Measurements from ENCODE around the gene CHRNA9.
"Not testable (repeated sequence)": the region's sequence is repeated elsewhere in the genome, so short reads cannot be mapped to it uniquely, and the experiment has no call there.

CHRNA9 gene, protein sequence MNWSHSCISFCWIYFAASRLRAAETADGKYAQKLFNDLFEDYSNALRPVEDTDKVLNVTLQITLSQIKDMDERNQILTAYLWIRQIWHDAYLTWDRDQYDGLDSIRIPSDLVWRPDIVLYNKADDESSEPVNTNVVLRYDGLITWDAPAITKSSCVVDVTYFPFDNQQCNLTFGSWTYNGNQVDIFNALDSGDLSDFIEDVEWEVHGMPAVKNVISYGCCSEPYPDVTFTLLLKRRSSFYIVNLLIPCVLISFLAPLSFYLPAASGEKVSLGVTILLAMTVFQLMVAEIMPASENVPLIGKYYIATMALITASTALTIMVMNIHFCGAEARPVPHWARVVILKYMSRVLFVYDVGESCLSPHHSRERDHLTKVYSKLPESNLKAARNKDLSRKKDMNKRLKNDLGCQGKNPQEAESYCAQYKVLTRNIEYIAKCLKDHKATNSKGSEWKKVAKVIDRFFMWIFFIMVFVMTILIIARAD

DNA sequence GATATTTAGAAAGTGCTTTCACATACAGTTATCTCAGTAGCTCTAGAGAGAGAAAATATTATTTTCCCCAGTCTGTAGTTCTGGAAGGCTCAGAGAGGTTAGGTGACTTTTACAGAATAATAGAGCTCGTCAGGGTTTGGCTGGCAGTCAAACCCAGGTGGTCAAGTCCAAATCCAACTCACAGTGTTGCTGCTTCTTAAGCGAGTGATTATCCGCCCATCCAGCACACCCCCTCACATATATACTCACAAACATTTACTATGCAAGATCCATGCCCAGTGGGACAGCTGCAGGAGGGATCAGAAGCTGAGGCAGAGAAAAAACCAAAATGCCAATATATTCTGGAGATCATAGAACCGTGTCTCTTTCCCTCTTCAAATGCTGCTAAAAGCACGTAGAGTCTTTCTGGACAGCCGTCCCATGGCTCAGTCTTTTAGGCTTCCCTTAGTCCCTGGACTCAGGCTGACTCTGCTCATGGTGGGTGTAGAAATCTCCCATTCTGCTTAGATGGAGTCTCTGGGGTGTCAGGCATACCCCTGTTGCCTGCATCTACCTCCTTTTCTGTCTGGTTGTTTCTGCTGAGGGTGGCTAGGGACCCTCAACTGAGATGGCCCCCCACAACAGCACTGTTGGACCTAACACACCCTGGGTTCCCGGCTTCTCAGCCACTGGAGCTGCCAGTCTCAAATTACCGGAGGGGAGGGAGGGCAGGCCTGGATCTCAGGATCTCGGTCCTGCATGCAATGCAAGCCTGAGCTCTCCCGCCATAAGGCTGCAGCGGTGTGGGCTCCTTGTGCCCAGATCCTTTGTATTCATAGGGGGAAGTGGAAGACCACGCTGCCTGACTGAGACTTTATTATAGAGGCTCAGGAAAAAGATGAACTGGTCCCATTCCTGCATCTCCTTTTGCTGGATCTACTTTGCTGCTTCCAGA is at the start of gene CHRNA9:
CHRNA9 (plus strand) TSS at position 743 of the 934 bp plus-strand sequence; CDS start at position 878, 135 bp downstream.
- no peak for DNase-seq (ENCODE audit: low read depth in 2 of 2)

DNA sequence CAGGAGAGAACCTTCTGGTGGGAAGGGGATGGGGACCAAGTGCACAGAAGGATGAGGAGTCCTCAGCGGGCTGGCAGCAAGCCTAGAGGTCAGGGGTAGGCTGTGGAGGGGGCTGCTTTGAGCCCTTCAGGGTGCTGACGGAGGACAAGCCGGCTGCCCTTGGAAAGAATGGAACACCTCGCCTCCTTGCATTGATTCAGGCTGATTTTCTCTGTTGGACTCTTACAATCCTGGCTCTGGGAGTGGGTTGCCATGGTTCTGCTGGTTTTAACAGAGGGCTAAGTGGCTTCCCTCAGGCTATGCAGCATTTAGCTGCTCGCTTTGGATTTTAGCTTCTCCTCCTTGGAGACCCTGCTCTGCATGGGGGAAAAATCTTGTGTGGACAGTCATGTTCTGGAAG is 49.4 kb upstream of the CHRNA9 start:
- no peak for DNase-seq (ENCODE audit: low read depth in 2 of 2)

- DNase-seq (ENCODE audit: low read depth in 2 of 2) = no peak
Observed at GRCh38 chr4:40288566-40288965, 46.6 kb upstream of the CHRNA9 start.

- DNase-seq (ENCODE audit: low read depth in 2 of 2) = no peak
Observed at GRCh38 chr4:40289366-40290188, 45.6 kb upstream of the CHRNA9 start.

DNA sequence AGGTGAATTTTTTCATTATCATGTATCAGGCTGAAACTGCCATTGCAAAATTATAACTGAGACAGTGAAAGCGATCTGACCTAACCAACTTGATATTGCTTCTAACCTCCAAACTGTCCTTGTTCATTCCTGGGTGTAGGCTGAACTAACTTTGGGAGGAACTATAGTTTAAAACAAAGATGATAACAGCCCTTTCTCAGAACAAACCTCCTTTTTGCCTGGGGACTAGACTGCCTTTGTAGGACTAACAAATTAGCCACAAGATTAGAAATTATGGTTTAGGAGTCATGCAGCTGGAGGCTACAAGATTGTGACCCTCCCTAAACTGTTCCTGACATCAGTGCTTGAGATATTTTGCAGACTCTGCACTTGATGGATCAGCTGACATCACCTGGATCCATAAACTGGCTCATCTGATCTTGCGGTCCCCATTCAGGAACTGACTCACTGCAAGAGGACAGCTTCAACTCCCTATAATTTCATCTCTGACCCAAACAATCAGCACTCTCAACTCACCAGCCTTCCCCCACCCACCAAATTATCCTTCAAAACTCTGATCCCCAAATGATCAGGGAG is 44.4 kb upstream of the CHRNA9 start:
- DNase-seq (ENCODE audit: low read depth in 2 of 2) = not testable (repeated sequence)

- no peak for DNase-seq (ENCODE audit: low read depth in 2 of 2)
Observed at GRCh38 chr4:40292313-40292759, 42.8 kb upstream of the CHRNA9 start.

- no peak for DNase-seq (ENCODE audit: low read depth in 2 of 2)
Observed at GRCh38 chr4:40294339-40294738, 40.8 kb upstream of the CHRNA9 start.

- DNase-seq (ENCODE audit: low read depth in 2 of 2) = not testable (repeated sequence)
Observed at GRCh38 chr4:40295030-40295429, 40.1 kb upstream of the CHRNA9 start.

DNA sequence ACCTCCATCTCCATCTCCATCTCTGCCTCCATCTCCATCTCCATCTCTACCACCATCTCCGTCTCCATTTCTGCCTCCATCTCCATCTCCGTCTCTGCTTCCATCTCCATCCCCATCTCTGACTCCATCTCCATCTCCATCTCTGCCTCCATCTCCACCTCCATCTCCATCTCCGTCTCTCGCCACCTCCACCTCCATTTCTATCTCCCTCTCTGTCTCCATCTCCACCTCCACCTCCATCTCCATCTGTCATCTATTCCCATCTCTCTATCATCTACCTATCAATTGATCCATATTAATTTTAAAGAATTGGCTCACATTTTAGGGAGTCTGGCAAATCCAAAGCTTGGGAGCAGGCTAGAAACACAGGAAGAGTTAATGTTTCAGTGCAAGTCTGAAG is 39.6 kb upstream of the CHRNA9 start:
- no peak for DNase-seq (ENCODE audit: low read depth in 2 of 2)

GRCh38 chr4:40299126-40299525 is 36.0 kb upstream of the CHRNA9 start:
- no peak for DNase-seq (ENCODE audit: low read depth in 2 of 2)

DNA sequence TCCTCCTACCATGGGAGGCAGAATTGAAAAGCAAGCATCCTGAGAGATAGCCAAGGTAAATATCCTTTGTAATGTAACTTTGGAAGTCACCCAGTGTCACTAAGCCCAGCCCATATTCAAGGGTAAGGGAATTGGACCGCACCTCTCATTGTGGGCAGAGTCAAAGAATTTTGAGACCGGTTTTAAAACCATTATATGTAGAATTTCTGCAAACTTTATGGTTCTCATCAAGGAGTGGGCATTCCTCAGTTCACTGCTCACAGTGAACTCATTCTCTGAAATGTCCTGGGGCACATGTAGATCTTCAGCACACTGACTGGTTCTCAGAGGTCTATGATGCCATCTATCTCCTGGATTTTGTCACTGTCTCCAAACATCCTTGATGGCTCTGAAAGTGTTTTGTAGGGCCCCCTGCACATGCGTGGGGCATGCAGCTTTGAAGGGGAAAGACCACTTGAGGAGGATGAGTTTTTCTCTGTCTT is 35.3 kb upstream of the CHRNA9 start:
- no peak for DNase-seq (ENCODE audit: low read depth in 2 of 2)

GRCh38 chr4:40300371-40301162 is 34.6 kb upstream of the CHRNA9 start:
- no peak for DNase-seq (ENCODE audit: low read depth in 2 of 2)

DNA sequence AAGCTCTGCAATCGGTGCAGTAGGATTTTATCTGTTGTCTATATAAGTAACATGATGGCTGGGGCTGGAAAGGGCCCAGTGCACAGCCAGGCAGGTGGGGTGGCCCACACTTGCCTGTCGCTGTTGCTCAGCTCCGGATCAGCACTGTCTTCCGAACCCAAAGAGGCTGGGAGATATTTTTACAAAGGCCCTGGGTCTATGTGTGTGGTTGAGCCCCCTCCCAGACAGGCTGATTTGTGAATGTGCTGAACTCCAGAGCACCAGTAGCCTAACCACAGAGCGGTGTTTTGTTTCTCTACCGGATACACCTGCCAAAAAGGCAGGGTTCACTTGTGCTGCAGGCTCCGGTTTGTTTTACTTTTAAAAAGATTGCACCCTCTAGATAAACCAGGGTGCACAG is 33.5 kb upstream of the CHRNA9 start:
- no peak for DNase-seq (ENCODE audit: low read depth in 2 of 2)

GRCh38 chr4:40303751-40304150 is 31.4 kb upstream of the CHRNA9 start:
- DNase-seq (ENCODE audit: low read depth in 2 of 2) = no peak

GRCh38 chr4:40305328-40306170 is 29.6 kb upstream of the CHRNA9 start:
- DNase-seq (ENCODE audit: low read depth in 2 of 2) = no peak

GRCh38 chr4:40306226-40306625 is 28.9 kb upstream of the CHRNA9 start:
- DNase-seq (ENCODE audit: low read depth in 2 of 2) = no peak

DNA sequence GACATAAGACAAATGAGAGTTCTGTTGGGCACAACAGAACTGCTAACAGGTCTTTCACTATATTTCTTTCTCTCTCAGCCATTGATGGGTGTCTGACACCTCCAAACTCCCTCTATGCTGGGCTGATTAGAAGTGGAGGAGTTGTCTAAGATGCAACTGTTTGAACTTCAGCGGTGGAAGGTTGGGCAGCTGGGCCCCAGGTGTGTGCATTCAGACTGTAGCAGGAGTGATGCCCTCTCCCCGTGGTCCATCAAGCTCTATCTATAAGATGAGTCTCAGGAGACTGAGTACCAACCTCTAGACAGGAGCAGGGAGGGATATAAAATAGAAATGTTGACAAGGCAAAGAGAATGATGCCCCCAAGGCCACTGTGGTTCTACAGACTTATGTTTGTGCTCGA is 28.2 kb upstream of the CHRNA9 start:
- DNase-seq (ENCODE audit: low read depth in 2 of 2) = no peak

DNA sequence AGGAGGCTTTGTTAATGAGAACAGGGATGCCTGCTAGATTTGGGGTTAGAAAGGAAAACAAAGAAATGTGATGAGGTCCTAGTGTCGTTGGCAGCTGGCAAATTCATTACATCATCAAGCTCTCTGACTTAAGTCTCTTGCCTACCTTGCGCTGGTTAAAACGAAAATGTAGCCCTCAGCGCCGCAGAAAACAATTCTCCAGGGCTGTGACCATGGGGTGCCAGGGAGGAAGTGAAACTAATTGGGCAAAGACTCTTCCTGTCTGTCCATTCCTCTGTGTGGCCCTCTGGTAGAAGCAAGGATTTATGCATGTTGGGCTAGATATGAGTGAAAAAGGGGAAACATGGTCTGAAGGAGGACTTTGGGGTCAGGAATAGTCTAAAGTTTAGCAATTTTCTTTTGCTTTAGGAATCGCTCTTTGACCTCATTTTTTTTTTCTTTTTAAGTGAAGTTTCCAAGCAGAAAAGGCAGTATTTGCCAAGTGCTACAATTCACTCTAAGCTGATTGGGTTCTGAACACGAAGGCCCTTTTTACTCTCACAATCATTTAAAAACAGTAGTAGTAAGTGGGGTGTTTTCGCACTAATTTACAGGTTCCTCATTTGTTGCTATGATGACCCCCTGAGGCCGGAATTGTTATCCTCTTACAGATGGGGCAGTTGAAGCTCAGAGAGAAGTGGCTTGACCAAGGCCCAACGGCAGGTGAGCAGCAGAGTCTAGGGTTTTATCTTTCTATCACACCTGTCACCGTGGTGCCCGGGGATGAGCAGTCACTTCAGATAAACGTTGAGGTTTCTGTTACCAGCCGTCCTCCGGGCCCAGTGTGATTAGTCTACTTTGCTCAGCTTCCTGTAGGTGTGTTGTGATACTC is 27.3 kb upstream of the CHRNA9 start:
- DNase-seq (ENCODE audit: low read depth in 2 of 2) = peak; percentile 35 to 51
